GM12878 (cell line): ENCODE measurements around the gene MT3. TPM values are rescaled to one million over a fixed set of nuclear protein-coding genes. Genes with fewer than 3 reads are reported as not detected.

Experiments
- ATAC-seq: fragments of 200-7000 bp; cut with Tn5 transposase; 3 replicates; pipeline ENCODE4 v1.9.1; 2020; ENCODE audit warnings: mild to moderate bottlenecking, moderate library complexity
- BruUV-seq: library from RNA; stranded (reverse); fragments of 400-500 nt; replicated peaks from 2 replicates; lab custom pipeline; 2021; lab: Mats Ljungman, UMichigan
- CTCF ChIA-PET: fragments of 300-600 bp; sonication (Branson Sonifier 250); formaldehyde crosslinking; extraction: SDS; loops from one replicate; lab custom pipeline; 2021; ENCODE audit warnings: inconsistent platforms; lab: Yijun Ruan, JAX
- POLR2A ChIA-PET: fragments of 350-600 bp; formaldehyde crosslinking; extraction: SDS; loops from one replicate; lab custom pipeline; 2021; ENCODE audit warnings: inconsistent platforms; lab: Charles Lee
- RAD21 ChIA-PET: fragments of 300-600 bp; sonication (Branson Sonifier 250); formaldehyde crosslinking; loops from one replicate; lab custom pipeline; 2023; ENCODE audit warnings: antibody characterized with exemption; ENCODE audit not compliant: unreplicated experiment; lab: Charles Lee
- SMC1A ChIA-PET: fragments of 300-600 bp; sonication (Branson Sonifier 250); formaldehyde crosslinking; loops from one replicate; lab custom pipeline; 2023; ENCODE audit not compliant: unreplicated experiment, uncharacterized antibody; lab: Charles Lee
- DNase-seq: peaks from one replicate; pipeline ENCODE4 v3.0.0-alpha.2; 2011; ENCODE audit warnings: low read depth, low spot score
- FAIRE-seq: peaks from 3 replicates; lab custom pipeline; 2011; peaks lifted over from hg19 to GRCh38; lab: Jason Lieb, UNC
- H2AFZ ChIP-seq: 2 replicates; pipeline ENCODE4 v1.6.0; 2011; ENCODE audit warnings: low read depth, low read length, control low read depth; ENCODE audit not compliant: control insufficient read depth
- H3K27ac ChIP-seq: 2 replicates; pipeline ENCODE4 v1.5.1; 2011; ENCODE audit warnings: control low read depth; ENCODE audit not compliant: control insufficient read depth, insufficient read depth
- H3K27me3 ChIP-seq, 2 experiments: replicated peaks in 1 of 2; 2 replicates each; pipeline versions ENCODE4 v1.6.0 to v1.6.1; 2011; ENCODE audit warnings: low read length in 1 of 2; ENCODE audit not compliant: control insufficient read depth in 2 of 2, insufficient read depth in 2 of 2
- H3K36me3 ChIP-seq, 2 experiments: 2 replicates each; pipeline ENCODE4 v1.5.1; 2011; ENCODE audit warnings: low read length in 1 of 2; ENCODE audit not compliant: control insufficient read depth in 2 of 2, insufficient read depth in 2 of 2
- H3K4me1 ChIP-seq: 2 replicates; pipeline ENCODE4 v1.6.1; 2011; ENCODE audit warnings: mild to moderate bottlenecking, low read length, moderate library complexity, mixed read lengths; ENCODE audit not compliant: control insufficient read depth, insufficient read depth
- H3K4me2 ChIP-seq: 2 replicates; pipeline ENCODE4 v1.6.0; 2011; ENCODE audit warnings: control low read depth; ENCODE audit not compliant: control insufficient read depth, insufficient read depth
- H3K4me3 ChIP-seq: fragments of 200-600 bp; sonication (generic); 2 replicates; pipeline ENCODE4 v1.5.1; 2016
- H3K79me2 ChIP-seq: 2 replicates; pipeline ENCODE4 v1.6.0; 2011; ENCODE audit warnings: low read length; ENCODE audit not compliant: control insufficient read depth, insufficient read depth
- H3K9ac ChIP-seq: 2 replicates; pipeline ENCODE4 v1.8.0; 2011; ENCODE audit warnings: low read length, control low read depth, mixed read lengths; ENCODE audit not compliant: control insufficient read depth, insufficient read depth
- H3K9me3 ChIP-seq: replicated peaks from 3 replicates; pipeline ENCODE4 v1.5.1; 2011; ENCODE audit warnings: mild to moderate bottlenecking, low read length; ENCODE audit not compliant: control insufficient read depth, insufficient read depth
- H4K20me1 ChIP-seq: 2 replicates; pipeline ENCODE4 v1.6.0; 2011; ENCODE audit not compliant: control insufficient read depth, insufficient read depth
- ATF7 ChIP-seq: fragments of 450-650 bp; IDR thresholded peaks from 2 replicates; pipeline ENCODE4 v1.6.1; 2016; ENCODE audit warnings: low read depth, mild to moderate bottlenecking
- BCLAF1 ChIP-seq: fragments of 450-650 bp; IDR thresholded peaks from 2 replicates; pipeline ENCODE4 v1.6.1; 2017; ENCODE audit warnings: antibody characterized with exemption, mild to moderate bottlenecking, moderate library complexity
- BMI1 ChIP-seq: fragments of 450-650 bp; IDR thresholded peaks from 2 replicates; pipeline ENCODE4 v1.6.1; 2016; ENCODE audit warnings: mild to moderate bottlenecking, moderate library complexity, borderline replicate concordance
- CBX3 ChIP-seq: fragments of 200-600 bp; sonication (generic); IDR thresholded peaks from 2 replicates; pipeline ENCODE4 v1.6.1; 2016; ENCODE audit warnings: low read depth, borderline replicate concordance
- DPF2 ChIP-seq: fragments of 450-650 bp; IDR thresholded peaks from 2 replicates; pipeline ENCODE4 v1.6.1; 2017; ENCODE audit warnings: mild to moderate bottlenecking
- EZH2 ChIP-seq: IDR thresholded peaks from 2 replicates; pipeline ENCODE4 v1.6.1; 2012; ENCODE audit warnings: low read depth, mild to moderate bottlenecking, control low read depth, inconsistent platforms, low read length, borderline replicate concordance; ENCODE audit not compliant: control insufficient read depth
- HCFC1 ChIP-seq: fragments of 150-350 bp; IDR thresholded peaks from 2 replicates; pipeline ENCODE4 v1.6.1; 2014; ENCODE audit warnings: low read length
- HDAC2 ChIP-seq: fragments of 200-600 bp; sonication (generic); IDR thresholded peaks from 2 replicates; pipeline ENCODE4 v1.6.1; 2017
- MXI1 ChIP-seq: fragments of 150-350 bp; IDR thresholded peaks from 2 replicates; pipeline ENCODE4 v1.6.1; 2011; ENCODE audit warnings: low read depth, mild to moderate bottlenecking, inconsistent platforms, low read length, improper control_type of control experiment
- NFXL1 ChIP-seq: fragments of 450-650 bp; IDR thresholded peaks from 2 replicates; pipeline ENCODE4 v1.6.1; 2017; ENCODE audit warnings: antibody characterized with exemption, mild to moderate bottlenecking, borderline replicate concordance
- POLR2AphosphoS2 ChIP-seq: IDR thresholded peaks from 2 replicates; pipeline ENCODE4 v1.6.1; 2011; ENCODE audit warnings: low read depth, mild to moderate bottlenecking, low read length, improper control_type of control experiment, moderate library complexity
- WRNIP1 ChIP-seq: IDR thresholded peaks from 2 replicates; pipeline ENCODE4 v1.6.1; 2011; ENCODE audit warnings: low read depth, low read length, improper control_type of control experiment, borderline replicate concordance
- YY1 ChIP-seq: IDR thresholded peaks from 2 replicates; pipeline ENCODE4 v1.6.1; 2011; ENCODE audit warnings: low read depth, mild to moderate bottlenecking, low read length
- ZNF24 ChIP-seq: fragments of 450-650 bp; IDR thresholded peaks from 2 replicates; pipeline ENCODE4 v1.6.1; 2017; ENCODE audit warnings: antibody characterized with exemption, mild to moderate bottlenecking
- WGBS: methylation state at CpG from one replicate; pipeline ENCODE4 v1.1.6; 2016; ENCODE audit warnings: low lambda C conversion rate; ENCODE audit not compliant: insufficient replicate concordance, insufficient coverage; ENCODE audit errors: missing lambda C conversion rate; 5-methylcytosine and 5-hydroxymethylcytosine counted together
- in situ Hi-C: fragments of 300-500 bp; cut with MboI; formaldehyde crosslinking; loops from 9 replicates; pipeline ENCODE4 v1.14.3; 2018; ENCODE audit warnings: mixed read lengths
- intact Hi-C: fragments of 100-400 bp; cut with micrococcal nuclease; formaldehyde crosslinking; loops from one replicate; pipeline ENCODE4 v1.14.2; 2022; ENCODE audit not compliant: unreplicated experiment
- polyA plus RNA-seq, 11 experiments: library from polyadenylated mRNA; depleted of rRNA in 4 of 11; unstranded in 6 of 11; stranded (reverse) in 5 of 11; fragments of >200 nt; fragmentation: Nextera tagmentation in 4 of 11; fragmentation: Illumina TruSeq in 1 of 11; extraction: Ambion mirVana in 4 of 11; extraction: Trizol in 1 of 11; gene quantifications; 1 replicate in 1 of 11; 2 replicates in 10 of 11; pipeline versions ENCODE4 v1.2.1 to v1.2.3, GENCODE V29; 2011 to 2016; ENCODE audit warnings: inconsistent platforms in 2 of 11, missing spikeins in 2 of 11, low read depth in 1 of 11
- total RNA-seq, 4 experiments: library from RNA; depleted of rRNA in 3 of 4; stranded (reverse); fragments of >200 nt in 3 of 4; fragmentation: Illumina TruSeq in 1 of 4; extraction: Trizol in 1 of 4; gene quantifications; 2 replicates each; pipeline versions ENCODE4 v1.2.1 to v1.2.3, GENCODE V29; 2013 to 2021
- TF ChIP-seq, protein P1 (sequence below): IDR thresholded peaks from 2 replicates; pipeline ENCODE4 v1.6.1; 2011; ENCODE audit warnings: borderline replicate concordance, low read depth, mild to moderate bottlenecking, moderate library complexity, mixed read lengths, low read length; ENCODE audit not compliant: insufficient read depth; ENCODE audit errors: extremely low read length
- TF ChIP-seq, protein P2 (sequence below): fragments of 450-650 bp; conservative IDR thresholded peaks from 2 replicates; pipeline ENCODE4 v1.6.1; 2017; ENCODE audit warnings: mild to moderate bottlenecking, moderate library complexity
- TF ChIP-seq, protein P3 (sequence below): fragments of 450-650 bp; IDR thresholded peaks from 2 replicates; pipeline ENCODE4 v1.6.1; 2016; ENCODE audit warnings: mild to moderate bottlenecking

MT3 gene
- total and polyA plus RNA-seq, 10 of the 15 experiments (the other 5 are each of a cell fraction or from before 2014, with no cell fraction given), result 0.41 TPM; not detected in 9

GRCh38 chr16:56607675-56608042, 18.3 kb downstream of the MT3 start:
- ATAC-seq (no peak), FAIRE-seq (no peak), DNase-seq (no peak)
- H3K4me1 ChIP-seq, result peaks cover 25% of the 10 kb centered on the region
- H3K27me3 ChIP-seq, result no peaks in the 10 kb centered on the region; a peak in 1 of 4 replicates
- peak overlapping the region; percentile 82; the same call in 1 of the 2 replicates for H2AFZ ChIP-seq
- ChIA-PET RAD21 (no interaction called here), CTCF (interaction anchor here (10.0 kb wide), 1 partner anchor 94 kb away, joined by 77 read pairs; no protein-coding TSS in a partner anchor), POLR2A (no interaction called here), SMC1A (no interaction called here)
- no peaks in the 10 kb centered on the region for H3K79me2 ChIP-seq
- in situ Hi-C loops (no loop called here), intact Hi-C loops (loop anchor here (1.0 kb wide), 1 partner anchor 23 kb away; no protein-coding TSS in a partner anchor)
- H3K4me3 ChIP-seq, result no peak overlapping the region
- no peaks in the 10 kb centered on the region for H3K36me3 ChIP-seq
- H4K20me1 ChIP-seq, result no peaks in the 10 kb centered on the region
- peak overlapping the region; percentile 71; the same call in 1 of the 2 replicates for H3K4me2 ChIP-seq
- 85% methylated on average over 2 of the region's 2 CpGs for WGBS
- H3K9me3 ChIP-seq, result no peaks in the 10 kb centered on the region
- H3K9ac ChIP-seq, result no peak overlapping the region
- BruUV-seq, result no TSS peak
- no peak for TF ChIP-seq YY1
- TF ChIP-seq BMI1, result no peak
- TF ChIP-seq, protein P1, sequence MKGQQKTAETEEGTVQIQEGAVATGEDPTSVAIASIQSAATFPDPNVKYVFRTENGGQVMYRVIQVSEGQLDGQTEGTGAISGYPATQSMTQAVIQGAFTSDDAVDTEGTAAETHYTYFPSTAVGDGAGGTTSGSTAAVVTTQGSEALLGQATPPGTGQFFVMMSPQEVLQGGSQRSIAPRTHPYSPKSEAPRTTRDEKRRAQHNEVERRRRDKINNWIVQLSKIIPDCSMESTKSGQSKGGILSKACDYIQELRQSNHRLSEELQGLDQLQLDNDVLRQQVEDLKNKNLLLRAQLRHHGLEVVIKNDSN, result no peak
- TF ChIP-seq BCLAF1, result no peak
- no peak for TF ChIP-seq CBX3
- TF ChIP-seq, protein P2, sequence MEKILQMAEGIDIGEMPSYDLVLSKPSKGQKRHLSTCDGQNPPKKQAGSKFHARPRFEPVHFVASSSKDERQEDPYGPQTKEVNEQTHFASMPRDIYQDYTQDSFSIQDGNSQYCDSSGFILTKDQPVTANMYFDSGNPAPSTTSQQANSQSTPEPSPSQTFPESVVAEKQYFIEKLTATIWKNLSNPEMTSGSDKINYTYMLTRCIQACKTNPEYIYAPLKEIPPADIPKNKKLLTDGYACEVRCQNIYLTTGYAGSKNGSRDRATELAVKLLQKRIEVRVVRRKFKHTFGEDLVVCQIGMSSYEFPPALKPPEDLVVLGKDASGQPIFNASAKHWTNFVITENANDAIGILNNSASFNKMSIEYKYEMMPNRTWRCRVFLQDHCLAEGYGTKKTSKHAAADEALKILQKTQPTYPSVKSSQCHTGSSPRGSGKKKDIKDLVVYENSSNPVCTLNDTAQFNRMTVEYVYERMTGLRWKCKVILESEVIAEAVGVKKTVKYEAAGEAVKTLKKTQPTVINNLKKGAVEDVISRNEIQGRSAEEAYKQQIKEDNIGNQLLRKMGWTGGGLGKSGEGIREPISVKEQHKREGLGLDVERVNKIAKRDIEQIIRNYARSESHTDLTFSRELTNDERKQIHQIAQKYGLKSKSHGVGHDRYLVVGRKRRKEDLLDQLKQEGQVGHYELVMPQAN, result no peak
- no peak for TF ChIP-seq HCFC1
- no peak for TF ChIP-seq ZNF24
- TF ChIP-seq WRNIP1, result no peak
- TF ChIP-seq NFXL1, result no peak
- TF ChIP-seq, protein P3, sequence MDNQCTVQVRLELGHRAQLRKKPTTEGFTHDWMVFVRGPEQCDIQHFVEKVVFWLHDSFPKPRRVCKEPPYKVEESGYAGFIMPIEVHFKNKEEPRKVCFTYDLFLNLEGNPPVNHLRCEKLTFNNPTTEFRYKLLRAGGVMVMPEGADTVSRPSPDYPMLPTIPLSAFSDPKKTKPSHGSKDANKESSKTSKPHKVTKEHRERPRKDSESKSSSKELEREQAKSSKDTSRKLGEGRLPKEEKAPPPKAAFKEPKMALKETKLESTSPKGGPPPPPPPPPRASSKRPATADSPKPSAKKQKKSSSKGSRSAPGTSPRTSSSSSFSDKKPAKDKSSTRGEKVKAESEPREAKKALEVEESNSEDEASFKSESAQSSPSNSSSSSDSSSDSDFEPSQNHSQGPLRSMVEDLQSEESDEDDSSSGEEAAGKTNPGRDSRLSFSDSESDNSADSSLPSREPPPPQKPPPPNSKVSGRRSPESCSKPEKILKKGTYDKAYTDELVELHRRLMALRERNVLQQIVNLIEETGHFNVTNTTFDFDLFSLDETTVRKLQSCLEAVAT, result no peak
- TF ChIP-seq DPF2, result no peak
- TF ChIP-seq POLR2AphosphoS2, result no peak
- TF ChIP-seq HDAC2, result no peak
- TF ChIP-seq MXI1, result no peak
- no peak for TF ChIP-seq EZH2
- TF ChIP-seq ATF7, result no peak
- no peak overlapping the region for H3K27ac ChIP-seq
